ENCODE data around the gene MRPS15.
A peak's percentile ranks its signal among the peaks of the same experiment; 100 is the strongest.
"Not testable (repeated sequence)": the region's sequence is repeated elsewhere in the genome, so short reads cannot be mapped to it uniquely, and the experiment has no call there.

The MRPS15 gene

DNA sequence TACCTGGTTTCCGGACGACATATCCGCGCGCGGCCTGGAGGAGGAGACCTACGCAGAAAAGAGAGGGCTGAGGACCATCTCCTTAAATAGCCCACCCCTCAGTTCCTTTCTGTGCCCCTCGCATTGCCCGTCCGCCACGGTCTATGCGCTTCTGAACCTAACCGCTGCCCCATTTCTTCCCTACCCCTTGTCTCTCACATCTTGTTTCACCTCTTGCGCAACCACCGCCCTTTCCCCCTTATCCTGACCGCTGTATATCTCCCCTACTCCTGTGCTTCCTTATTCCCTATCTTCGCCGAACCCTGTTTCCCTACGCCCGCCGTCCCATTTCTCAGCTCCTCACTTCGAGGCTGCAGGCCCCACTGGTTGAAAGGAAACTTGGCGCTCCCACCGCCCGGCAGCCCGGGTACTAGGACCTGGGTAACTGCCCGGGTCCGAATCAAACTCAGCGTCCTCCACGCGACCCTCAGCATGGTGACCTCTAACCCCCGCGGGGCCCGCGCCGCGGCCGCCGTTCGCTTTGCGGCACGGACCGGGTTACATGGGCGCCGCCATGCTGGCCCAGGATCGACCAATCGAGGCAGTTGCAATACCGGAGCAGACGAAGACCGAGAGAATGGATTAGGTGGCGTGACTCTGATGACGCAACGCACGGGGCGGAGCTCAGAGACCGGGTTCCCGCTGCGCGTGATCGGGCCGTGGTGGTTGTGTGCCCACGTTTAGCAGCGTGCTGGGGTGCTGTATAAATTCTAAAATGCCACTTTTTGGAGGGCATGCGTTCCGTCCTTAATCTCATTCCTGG, at the start of gene MRPS15:
TSS of gene MRPS15 (minus strand) at position 582 of the 802 bp plus-strand sequence. CDS start at position 473, 109 bp downstream.
- DNase-seq (ENCODE audit: low read depth in 2 of 2): peak; percentile 90 to 91

DNA sequence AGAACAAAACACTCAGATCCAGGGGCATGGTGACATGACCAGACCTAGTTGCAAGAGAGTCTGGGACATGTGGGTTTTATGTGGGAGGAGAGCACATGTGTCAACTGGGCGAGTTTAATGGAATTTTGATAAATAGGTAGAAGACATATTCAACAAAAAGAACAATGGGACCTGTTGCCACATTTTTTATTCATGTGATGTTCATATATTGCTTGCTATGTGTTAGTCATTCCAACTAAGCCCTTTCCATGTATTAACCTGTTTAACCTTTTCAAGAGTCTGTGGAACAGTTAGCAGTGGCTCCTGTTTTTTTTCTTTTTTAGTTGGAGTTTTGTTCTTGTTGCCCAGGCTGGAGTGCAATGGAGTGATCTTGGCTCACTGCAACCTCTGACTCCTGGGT, 48.7 kb upstream of the MRPS15 start:
- no peak for DNase-seq (ENCODE audit: low read depth in 2 of 2)

DNA sequence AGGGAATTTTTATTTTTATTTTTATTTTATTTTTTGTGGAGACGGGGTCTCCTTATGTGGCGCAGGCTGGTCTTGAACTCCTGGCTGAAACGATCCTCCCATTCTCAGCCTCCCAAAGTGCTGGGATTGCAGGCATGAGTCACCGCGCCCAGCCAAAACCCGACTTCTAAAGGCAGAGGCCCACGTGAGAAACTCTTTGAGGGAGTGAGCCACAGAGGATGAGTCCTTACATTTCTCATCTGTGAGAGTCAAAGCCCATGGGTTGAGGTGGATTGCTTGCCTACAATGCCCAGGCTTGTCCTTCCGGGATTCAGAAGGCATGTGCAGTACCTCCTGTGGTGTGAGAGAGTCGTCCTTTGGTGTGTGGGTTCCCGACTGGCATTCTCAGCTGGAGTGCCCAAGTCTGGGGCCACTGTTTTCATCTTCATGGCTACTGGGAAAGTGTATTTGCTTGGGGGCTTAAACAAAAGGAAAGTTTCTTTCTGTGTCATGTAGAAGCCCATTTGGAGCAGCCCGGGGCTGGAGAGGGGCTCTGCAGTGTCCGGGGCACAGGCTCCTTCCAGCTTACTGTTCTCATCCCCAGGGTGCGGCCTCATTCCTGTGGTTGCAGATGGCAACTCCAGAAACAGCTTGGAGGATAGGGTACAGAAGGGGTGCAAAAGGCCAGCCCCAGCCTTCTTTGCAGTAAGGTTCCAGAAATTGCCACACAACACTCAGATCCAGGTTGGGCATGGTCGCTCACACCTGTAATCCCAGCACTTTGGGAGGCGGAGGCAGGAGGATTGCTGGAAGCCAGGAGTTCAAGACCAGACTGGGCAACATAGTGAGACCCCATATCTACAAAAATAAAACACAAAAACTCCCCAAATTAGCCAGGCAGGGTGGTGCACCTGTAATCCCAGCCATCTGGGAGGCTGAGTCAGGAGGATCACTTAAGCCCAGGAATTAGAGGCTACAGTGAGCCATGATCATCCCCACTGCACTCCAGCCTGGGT, 47.9 kb upstream of the MRPS15 start:
- no peak for DNase-seq (ENCODE audit: low read depth in 2 of 2)

DNA sequence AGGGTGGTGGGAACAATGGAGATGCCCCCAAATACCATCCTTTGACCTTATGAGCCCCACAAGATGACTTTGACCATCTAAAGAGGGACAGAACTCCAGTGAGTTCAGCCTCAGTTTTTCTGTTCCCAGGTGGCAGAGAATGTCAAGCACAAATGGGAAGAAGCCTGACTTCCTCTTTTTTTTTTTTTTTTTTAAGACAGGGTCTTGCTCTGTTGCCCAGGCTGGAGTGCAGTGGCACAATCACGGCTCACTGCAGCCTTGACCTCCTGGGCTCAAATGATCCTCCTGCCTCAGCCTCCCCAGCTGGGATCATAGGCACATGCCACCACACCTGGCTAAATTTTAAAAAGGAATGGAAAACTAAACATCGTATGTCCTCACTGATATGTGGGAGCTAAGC, 47.0 kb upstream of the MRPS15 start:
- DNase-seq (ENCODE audit: low read depth in 2 of 2): not testable (repeated sequence)

DNA sequence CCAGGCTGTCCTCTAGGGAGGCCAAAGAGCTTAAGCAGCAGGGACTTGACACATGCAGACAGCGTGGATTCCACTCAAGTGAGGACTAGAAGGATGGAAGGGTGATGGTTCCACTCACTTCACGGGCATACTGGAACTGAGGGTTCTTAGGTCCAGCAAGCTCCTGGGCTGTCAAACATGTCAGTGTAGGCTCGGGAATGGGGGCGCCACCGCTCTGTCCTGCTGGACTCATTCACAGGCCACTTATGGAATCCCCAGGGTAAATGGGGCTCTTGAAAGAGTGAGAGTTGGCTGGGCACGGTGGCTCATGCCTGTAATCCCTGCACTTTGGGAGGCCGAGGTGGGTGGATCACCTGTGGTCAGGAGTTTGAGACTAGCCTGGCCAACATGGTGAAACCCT, 46.2 kb upstream of the MRPS15 start:
- no peak for DNase-seq (ENCODE audit: low read depth in 2 of 2)

DNA sequence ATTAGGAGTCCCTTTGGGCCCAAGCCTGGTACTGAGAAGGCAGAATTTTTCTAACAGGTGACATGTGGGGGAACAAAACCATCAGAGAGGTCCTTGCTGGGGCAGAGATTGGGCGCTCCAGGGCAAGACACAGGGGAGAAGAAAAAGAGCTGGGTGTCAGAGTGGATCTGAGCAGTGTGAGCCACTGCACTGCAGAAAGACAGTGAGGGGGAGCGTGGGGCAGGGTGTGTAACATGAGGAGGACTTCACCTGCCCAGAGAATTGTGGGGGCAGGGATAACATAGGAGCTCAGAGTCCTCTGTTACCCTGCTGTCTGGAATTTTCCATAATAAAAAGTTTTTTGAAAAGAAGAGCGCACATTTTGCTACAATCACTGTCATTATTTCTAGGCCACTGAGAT, 44.1 kb upstream of the MRPS15 start:
- no peak for DNase-seq (ENCODE audit: low read depth in 2 of 2)

DNA sequence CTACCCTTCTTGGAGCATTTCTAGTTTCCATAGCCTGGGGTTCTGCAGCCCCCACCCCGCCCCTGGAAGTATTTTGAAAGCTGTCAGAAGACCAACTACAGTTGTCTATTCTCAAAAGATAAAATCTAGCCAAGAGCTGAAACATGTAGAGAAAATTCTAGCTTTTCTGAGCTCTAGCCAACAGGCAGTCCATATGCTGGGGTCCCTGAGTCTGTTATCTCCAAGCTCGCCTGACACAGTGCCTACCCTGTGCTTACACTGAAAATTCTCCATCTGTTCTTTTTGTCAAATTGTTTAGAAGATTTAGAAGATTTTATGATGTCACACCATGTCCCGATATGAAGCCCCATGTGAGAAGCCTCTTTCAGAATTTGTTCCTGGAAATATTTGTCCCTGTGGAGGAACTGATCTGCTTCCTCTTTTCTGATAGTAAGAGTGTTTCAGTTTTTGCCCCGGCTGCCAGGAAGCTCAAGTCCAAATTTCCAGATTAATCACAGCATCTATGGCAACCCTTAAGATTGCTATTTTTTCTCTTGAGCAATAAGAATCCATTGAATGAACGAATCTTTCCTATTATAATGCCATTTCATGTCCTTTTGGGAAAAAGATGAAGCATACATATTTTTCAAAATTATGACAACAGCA, 42.2 kb upstream of the MRPS15 start:
- DNase-seq (ENCODE audit: low read depth in 2 of 2): no peak

DNA sequence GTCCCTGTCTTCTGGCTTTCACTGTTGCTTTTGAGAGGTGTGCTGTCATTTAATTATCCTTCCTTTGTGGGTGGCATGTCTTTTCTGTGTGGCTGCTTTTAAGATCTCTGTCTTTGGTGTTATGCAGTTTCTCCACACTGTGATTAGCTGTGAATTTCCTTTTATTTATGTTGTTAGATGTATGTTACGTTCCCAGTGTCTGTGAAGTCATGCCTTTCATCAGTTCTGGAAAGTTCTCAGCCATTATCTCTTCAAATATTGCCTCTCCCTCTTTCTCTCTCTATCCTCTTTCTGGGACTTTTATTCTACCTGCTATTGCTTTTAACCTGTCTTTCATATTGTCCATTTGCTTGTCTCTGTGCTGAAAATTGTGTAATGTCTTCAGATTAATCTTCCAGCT, 39.5 kb upstream of the MRPS15 start:
- no peak for DNase-seq (ENCODE audit: low read depth in 2 of 2)

DNA sequence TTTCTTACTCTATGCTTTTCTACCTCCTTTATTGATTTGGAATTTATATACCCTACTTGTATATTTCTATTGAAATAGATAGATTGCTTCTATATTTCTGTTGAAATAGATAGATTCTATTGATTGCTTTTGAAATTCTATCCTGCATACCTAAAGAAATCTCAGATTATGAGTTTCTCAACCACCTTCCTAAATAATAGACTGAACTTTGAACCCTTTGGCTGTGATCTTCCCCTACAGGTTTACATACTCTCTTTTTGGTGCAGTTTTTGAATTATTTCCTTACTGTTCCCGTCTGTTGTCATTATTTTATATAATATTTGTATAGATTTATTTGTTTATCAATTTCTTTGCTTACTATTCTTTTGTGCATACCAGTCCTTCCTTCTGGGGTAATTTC, 39.0 kb upstream of the MRPS15 start:
- no peak for DNase-seq (ENCODE audit: low read depth in 2 of 2)

DNA sequence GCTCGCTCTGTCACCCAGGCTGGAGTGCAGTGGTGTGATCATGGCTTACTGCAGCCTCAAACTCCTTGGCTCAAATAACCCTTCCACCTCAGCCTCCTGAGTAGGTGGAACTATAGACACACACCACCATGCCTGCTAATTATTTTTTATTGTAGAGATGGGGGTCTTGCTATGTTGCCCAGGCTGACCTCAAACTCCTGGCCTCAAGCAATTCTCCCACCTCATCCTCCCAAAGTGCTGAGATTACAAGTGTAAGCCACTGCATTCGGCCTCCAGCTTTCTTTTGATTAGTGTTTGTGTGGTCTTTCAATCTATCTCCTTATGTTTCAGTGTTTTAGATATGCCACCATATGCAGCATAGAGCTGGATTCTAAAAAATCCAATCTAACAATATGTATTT, 38.4 kb upstream of the MRPS15 start:
- no peak for DNase-seq (ENCODE audit: low read depth in 2 of 2)

DNA sequence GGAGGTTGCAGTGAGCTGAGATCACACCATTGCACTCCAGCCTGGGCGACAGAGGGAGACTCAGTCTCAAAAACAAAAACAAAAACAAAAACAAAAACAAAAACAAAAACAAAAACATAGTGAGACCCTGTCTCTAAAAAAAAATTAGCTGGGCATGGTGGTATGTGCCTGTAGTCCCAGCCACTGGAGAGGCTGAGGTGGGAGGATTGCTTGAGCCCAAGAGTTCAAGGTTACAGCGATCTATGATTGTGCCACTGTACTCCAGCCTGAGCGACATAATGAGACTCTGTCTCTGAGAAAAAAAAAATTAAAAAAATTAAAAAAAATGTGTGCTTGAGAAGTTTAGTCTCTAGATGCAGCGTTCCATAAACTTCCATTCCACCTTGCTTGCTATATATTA, 37.7 kb upstream of the MRPS15 start:
- DNase-seq (ENCODE audit: low read depth in 2 of 2): not testable (repeated sequence)

DNA sequence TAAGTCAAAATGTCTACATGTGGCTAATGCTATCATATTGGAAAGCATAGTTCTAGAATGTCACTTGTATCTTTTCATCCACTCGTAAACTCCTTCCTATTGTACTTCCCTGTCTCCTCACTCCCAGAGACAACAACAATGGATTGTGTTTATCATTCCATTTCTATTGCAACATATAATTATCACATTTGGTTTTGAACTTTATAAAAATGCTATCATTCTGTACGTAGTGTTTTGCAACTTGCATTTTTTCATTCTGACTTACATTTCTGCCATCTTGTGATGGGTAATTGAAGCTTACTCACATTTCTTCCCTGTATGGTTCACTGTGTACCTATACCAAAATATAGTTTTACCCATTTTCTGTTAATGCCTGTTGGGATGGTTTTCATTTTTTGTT, 33.0 kb upstream of the MRPS15 start:
- no peak for DNase-seq (ENCODE audit: low read depth in 2 of 2)

DNA sequence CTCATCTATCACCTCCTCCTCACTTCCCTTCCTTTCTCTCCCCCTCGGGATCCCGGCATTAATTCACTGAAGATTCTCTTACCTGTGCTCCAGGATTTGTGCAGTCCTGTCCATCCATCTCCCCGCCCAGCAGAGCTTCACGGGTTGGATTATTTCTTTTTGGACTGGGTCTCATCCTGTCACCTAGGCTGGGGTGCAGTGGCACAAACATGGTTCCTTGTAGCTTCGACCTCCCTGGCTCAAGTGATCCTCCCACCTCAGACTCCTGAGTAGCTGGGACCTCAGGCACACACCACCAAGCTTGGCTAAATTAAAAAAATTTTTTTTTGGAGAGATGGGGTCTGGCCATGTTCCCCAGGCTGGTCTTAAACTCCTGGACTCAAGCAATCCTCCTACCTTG, 30.8 kb upstream of the MRPS15 start:
- no peak for DNase-seq (ENCODE audit: low read depth in 2 of 2)

DNA sequence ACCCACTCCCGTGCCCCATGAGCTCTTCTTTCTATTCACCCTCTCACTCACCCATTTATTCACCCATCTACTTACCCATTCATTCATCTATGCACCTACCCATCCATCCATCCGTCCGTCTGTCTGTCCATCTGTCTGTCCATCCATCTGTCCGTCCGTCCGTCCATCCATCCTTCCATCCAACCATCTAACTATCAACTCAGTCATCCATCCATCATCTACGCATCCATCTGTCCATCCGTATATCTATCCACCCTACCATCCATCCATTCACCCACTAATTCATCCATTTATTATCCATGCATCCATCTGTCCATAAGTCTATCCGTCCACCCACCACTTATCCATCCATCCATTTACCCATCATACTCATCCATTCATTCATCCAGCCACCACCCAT, 29.3 kb upstream of the MRPS15 start:
- DNase-seq (ENCODE audit: low read depth in 2 of 2): no peak

DNA sequence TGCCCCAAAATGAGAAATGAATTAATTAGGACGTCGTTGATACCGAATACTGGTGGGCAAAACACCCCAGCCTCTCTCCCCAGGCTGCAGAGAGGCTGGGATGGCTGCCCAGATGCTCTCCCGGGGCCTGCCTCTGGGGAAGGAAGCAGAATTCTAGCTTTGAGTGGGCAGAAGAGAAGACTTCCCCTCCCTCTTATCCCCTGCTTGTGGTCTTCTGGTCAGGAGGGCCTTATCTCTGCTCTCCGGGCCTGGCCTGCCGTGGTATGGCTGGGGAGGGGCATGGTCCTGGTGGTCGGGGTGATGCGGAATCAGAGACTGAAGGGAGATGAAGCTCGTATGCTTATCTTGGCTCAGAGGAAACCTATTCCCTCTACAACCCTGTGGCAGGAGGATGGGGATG, 28.3 kb upstream of the MRPS15 start:
- no peak for DNase-seq (ENCODE audit: low read depth in 2 of 2)

DNA sequence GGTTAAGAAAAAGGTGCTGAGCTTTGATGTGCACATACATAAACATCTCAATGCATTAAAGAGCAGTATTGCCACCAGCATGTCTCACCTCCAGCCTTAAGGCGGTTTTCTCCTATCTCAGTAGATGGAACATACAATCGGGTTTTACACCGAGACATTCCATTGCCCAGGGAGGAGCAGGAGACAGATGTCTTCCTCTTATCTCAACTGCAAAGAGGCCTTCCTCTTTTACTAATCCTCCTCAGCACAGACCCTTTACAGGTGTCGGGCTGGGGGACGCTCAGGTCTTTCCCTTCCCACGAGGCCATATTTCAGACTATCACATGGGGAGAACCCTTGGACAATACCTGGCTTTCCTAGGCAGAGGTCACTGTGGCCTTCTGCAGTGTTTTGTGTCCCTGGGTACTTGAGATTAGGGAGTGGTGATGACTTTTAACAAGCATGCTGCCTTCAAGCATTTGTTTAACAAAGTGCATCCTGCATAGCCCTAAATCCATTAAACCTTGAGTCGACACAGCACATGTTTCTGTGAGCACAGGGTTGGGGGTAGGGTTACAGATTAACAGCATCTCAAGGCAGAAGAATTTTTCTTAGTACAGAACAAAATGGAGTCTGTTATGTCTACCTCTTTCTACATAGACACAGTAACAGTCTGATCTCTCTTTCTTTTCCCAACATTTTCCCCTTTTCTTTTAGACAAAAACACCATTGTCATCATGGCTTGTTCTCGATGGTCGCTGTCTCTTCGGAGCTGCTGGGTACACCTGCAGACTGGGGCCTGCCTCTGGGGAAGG, 25.3 kb upstream of the MRPS15 start:
- not testable (repeated sequence) for DNase-seq (ENCODE audit: low read depth in 2 of 2)

DNA sequence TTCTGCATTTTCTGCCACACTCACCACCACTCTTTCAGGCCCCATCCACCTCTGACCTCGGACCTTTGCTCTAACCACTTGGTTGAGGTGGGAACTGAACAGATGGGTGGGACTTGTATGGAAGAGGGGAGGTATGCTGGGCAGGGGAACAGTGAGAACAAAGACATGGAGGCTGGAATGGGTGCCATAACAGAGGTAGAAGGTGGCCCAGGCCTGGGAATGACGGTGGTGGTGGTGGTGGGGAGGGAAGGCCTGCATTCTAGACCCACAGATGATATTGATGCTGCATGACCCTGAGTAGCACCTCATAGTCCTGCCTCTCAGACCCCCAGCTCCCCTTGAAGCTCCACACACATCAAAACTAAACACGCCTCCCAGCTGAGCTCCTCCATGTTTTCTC, 23.7 kb upstream of the MRPS15 start:
- DNase-seq (ENCODE audit: low read depth in 2 of 2): no peak

DNA sequence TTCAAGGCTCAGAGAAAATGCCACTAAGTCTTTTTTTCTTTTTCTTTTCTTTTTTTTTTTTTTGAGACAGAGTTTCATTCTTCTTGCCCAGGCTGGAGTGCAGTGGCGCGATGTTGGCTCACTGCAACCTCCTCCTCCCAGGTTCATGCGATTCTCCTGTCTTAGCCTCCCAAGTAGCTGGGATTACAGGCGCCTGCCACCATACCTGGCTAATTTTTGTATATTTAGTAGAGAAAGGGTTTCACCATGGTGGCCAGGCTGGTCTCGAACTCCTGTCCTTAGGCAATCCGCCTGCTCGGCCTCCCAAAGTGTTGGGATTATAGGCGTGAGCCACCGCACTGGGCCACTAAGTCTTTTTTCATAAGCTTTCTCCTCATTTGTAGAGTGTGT, 23.1 kb upstream of the MRPS15 start:
- not testable (repeated sequence) for DNase-seq (ENCODE audit: low read depth in 2 of 2)

DNA sequence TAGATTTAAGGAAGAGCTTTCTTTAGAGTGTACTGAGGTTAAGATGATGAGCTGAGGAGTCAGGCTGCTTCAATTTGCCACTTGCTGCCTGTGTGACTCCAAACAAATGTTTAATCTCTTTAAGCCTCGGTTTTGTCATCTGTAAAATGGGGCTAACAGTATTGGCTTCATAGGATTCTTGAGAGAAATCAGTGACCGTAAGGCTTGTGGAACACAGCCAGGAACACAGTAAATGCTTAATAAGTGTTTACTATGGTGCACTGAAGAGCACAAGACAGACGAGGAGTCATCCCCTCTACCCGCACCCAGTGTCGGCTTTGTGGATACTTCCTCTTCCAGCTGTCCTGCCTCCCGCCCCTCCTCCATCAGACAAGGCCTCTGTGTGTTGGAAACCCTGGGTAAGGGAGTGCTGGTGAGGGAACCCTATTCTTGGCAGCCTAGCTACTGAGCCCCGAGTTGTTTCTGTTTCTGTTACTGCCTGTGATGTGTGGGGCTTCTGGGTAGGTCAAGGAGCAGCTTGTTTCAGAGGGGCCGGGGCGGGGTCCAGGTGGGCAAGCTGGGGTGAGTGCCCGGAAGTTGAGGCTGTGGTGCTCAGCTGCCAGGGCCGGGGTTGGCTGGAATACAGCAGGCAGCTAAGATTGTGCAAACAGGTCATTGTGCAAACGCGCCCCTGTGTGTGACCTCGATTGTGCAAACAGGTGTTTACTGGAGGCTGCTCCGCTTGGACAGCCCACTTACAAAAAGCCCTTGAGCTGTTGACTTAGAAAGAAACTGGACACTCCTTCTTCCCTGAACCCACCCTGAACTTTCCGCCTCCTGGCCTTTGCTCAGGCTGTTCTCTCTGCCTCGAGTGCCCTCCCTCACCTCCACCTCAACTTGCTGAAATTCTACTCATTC, 22.5 kb upstream of the MRPS15 start:
- no peak for DNase-seq (ENCODE audit: low read depth in 2 of 2)

DNA sequence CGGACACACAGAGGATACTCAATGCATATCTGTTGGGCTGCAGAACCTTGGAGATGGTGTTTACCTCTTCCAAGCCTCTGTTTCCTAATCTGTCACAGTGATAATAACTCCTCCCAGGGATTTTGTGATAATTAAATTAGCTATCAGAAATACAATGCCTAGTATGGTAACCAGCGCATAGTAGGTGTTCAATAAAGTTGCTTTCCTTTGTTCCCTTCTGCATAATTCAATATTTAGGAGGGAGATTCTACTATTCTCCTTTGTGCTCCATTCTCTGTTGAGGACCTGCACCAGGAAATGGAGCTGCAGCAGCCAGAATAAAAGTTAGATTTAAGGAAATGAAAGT, 21.9 kb upstream of the MRPS15 start:
- DNase-seq (ENCODE audit: low read depth in 2 of 2): no peak

DNA sequence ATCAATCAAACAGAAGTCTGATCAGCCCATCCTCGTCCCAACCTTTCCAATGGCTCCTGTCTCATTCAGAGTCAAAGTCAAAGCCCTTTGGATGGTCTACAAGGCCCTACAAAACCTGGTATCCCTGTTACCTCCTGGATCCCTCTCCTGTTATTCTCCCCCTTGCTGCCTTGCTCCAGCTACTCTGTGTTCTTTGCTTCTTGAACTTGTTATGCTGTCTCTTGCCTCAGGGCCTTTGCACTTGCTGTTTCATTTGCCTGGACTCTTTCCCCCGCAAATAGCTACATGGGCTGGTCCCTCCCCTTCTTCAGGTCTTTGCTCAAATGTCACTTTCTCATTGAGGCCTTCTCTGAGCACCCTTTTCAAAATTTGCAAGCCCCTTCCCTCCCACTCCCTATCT, 19.9 kb upstream of the MRPS15 start:
- DNase-seq (ENCODE audit: low read depth in 2 of 2): no peak

Measured in stimulated activated CD8-positive, alpha-beta memory T cell treated with anti-CD3 and anti-CD28 coated beads, Interleukin-15, amount 100 ng/mL, for 4 hours (primary cell).